GM10266 (cell line): ENCODE measurements around the gene CYP24A1.

Experiments
- DNase-seq: peaks from one replicate; pipeline ENCODE4 v3.0.0; 2012; ENCODE audit errors: extremely low spot score
- TF ChIP-seq, protein P1 (sequence below): IDR thresholded peaks from 2 replicates; pipeline ENCODE4 v1.5.1; 2012; ENCODE audit warnings: mild to moderate bottlenecking, low read depth; ENCODE audit not compliant: control insufficient read depth, insufficient read depth; ENCODE audit errors: missing control alignments

CYP24A1 gene

DNA sequence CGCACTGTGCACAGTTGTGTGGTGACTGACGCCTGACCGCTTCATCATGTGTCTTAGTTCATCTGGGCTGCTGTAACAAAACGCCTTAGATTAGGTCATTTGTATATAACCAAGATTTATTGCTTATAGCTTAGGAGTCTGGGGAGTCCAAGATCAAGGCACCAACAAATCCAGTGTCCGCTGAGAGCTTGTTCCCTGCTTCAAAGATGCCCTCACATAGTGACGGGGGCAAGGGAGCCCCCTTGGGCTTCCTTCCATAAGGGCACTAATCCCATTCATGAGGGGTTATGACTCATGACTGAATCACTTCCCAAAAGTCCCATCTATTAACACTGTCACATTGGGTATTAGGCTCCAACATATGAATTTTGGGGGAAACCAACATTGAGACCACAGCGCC, 34.6 kb downstream of the CYP24A1 start:
- no peak for DNase-seq
- TF ChIP-seq, protein P1, sequence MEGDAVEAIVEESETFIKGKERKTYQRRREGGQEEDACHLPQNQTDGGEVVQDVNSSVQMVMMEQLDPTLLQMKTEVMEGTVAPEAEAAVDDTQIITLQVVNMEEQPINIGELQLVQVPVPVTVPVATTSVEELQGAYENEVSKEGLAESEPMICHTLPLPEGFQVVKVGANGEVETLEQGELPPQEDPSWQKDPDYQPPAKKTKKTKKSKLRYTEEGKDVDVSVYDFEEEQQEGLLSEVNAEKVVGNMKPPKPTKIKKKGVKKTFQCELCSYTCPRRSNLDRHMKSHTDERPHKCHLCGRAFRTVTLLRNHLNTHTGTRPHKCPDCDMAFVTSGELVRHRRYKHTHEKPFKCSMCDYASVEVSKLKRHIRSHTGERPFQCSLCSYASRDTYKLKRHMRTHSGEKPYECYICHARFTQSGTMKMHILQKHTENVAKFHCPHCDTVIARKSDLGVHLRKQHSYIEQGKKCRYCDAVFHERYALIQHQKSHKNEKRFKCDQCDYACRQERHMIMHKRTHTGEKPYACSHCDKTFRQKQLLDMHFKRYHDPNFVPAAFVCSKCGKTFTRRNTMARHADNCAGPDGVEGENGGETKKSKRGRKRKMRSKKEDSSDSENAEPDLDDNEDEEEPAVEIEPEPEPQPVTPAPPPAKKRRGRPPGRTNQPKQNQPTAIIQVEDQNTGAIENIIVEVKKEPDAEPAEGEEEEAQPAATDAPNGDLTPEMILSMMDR, result no peak

DNA sequence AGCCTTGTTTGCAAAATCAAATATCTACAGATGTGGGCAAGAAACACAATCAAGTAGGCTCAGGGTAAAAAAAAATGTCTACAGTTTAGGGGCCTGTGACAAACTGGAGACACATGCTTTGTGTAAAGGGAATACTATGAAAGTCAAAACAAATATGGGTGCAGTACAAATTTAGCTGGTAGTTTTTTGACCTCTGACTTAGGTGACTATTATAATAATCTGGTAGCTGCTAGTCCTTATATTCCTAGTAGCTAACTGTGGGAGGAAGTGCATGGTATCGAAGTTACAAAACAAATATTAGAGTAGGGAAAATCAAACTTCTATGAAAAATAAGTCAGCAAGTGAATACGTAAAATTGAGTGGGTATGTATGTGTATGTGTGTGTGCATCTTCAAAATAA, 35.4 kb downstream of the CYP24A1 start:
- no peak for DNase-seq
- TF ChIP-seq, protein P1, result no peak

DNA sequence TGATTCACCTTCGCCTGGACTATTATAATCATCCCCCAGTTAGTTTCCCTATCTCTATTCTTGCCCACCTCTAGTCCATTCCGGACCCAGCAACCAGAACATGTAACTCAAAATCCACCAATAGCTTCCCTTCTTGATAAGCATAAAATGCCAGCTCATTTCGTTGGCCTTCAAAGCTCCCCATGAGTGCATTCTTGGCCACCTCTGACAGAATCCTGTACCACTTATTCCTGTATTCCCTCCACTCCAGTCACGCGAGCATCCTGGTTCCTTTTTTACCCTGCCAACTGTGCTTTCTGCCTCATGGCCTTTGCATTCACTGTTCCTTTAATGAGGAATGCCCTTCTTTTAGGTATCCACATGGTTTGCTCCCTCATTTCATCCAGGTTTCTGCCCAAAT, 36.7 kb downstream of the CYP24A1 start:
- TF ChIP-seq, protein P1, result no peak
- no peak for DNase-seq

DNA sequence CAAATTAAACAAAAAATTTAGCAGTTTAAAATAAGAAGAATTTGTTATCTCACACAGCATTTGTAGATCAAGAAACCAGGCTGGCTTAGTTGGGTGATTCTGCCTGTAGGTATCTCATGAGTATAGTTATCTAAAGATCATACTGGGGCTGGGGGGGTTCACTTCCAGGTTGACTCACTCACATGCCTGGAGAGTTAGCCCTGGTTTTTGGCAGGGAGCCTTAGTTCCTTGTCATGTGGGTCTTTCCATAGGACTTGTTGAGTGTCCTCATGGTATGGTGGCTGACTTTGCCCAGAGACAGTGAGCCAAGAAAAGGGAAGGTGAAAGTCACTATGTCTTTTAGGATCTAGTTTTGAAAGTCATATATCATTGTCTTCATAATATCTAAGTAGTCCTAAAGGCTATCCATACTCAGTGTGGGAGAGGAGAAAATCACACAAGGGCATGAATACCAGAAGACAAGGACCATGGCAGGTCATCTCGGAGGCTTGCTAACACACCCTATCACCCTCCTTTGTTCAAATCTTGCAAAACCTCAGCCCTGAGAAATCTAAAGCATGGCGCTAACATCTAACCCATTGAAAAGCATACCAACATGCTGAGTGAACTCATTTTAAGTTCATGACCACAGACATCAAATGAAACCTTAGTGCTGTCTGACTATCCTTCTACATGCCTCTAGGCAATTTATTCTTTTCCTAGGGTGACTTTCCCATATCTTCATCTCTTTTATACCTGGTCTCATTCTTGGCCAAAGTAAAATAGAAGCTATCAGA, 39.2 kb downstream of the CYP24A1 start:
- TF ChIP-seq, protein P1, result no peak
- no peak for DNase-seq

DNA sequence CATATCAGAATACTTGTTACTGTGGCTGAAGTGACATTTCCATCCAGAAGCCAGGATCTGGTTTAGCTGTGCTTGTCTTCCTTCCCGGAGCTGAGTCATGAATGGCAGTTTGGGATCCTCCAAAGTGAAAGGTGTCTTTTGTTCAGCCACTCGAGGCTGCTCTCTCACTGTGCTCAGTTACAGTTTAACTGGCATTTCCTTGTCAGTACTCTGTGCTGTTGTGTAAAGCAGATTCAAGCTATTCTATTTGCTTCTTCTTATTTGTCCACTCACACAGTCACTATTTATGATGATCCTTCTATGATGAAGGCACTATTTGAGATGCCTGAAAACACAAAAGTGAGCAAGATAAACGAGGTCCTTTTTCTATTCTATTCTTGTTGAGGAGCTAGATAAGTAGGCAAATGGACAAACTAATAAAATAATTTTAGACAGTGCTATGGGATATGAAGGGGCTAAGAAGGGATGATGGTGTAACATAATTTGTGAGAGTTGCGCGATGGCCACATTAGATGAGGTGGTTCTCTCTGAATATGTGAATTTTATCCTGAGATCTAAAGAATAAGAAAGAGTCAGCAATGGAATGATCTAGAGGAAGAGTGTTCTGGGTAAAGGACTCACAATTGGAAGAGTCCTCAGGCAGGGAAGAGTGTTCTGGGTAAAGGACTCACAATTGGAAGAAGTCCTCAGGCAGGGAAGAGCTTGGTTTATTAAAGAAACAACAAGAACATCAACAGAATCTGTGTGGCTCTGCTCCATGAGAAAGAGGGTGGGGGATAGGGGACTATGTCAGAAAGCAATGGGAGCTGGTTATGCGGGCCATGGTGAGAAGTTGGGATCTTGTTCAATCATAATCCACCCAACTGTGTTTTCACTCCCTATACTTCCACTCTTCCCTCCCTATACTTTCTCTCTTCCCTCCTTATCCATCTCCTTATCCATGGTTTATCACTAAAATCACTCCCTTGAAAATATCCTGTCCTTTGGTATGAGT, 40.1 kb downstream of the CYP24A1 start:
- TF ChIP-seq, protein P1, result no peak
- no peak for DNase-seq

DNA sequence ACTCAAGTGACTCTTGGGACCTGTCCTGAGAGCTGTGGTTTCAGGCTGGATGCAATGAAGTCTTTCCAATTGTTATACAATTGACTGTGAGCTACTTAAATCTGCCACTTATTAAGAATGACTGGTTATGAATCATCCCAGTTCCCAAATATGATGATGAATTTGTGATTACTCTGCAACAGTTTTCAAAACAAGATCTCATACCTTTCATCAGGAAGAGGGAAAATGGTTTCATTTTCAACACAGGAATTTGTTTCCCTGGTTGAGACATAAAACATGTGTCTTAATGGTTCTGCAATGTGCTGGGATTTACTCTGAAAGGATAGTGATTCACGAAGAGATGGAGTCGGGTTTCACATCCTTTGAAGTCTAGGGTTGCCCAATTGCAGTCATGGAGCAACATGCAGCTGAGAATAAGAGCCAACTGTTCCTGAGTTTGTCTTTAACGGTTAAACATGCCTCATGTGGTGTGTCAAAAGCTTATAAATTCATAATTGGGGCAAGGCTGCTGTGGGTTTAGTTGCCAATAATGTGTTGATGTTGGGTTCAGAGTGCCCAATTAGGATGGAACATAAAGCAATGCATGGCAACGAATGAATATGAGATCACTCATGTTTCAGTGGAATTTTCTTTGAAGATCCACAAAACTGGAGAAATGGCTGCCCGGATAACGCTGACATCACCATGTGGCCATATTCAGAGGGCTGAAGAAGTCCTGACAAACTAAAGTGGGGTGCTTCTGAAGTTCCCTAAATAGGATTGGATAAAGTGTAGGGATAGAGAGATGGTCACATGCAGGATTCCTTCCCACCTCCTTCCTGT, 41.0 kb downstream of the CYP24A1 start:
- no peak for DNase-seq
- TF ChIP-seq, protein P1, result no peak
